Suppressor macrophage treated with lipopolysaccharide for 4 hours (primary cell): ENCODE measurements around the gene PAM.
A peak's percentile ranks its signal among the peaks of the same experiment; 100 is the strongest.

Experiments used
- DNase-seq: peaks from one replicate; pipeline ENCODE4 v3.0.0-alpha.2; 2020

Gene PAM

GRCh38 chr5:102815540-102816332 is 60.6 kb downstream of the PAM start:
- peak; percentile 26 for DNase-seq

GRCh38 chr5:102818345-102818744 is 63.2 kb downstream of the PAM start:
- DNase-seq, result no peak

- DNase-seq, result no peak
These were observed 63.8 kb downstream of the PAM start for GRCh38 chr5:102818934-102819333.

GRCh38 chr5:102819634-102820033 is 64.5 kb downstream of the PAM start:
- no peak for DNase-seq

GRCh38 chr5:102823441-102823874 is 68.4 kb downstream of the PAM start:
- DNase-seq, result no peak

GRCh38 chr5:102826629-102827028 is 71.5 kb downstream of the PAM start:
- no peak for DNase-seq

- no peak for DNase-seq
These were observed 75.1 kb downstream of the PAM start for GRCh38 chr5:102830241-102830640.

GRCh38 chr5:102832445-102832844 is 77.3 kb downstream of the PAM start:
- peak; percentile 37 for DNase-seq

GRCh38 chr5:102833146-102833545 is 78.0 kb downstream of the PAM start:
- DNase-seq, result no peak

- no peak for DNase-seq
These were observed 79.4 kb downstream of the PAM start for GRCh38 chr5:102834438-102834964.

GRCh38 chr5:102835717-102836116 is 80.6 kb downstream of the PAM start:
- no peak for DNase-seq

GRCh38 chr5:102841021-102841420 is 85.9 kb downstream of the PAM start:
- DNase-seq, result no peak

- DNase-seq, result no peak
These were observed 88.9 kb downstream of the PAM start for GRCh38 chr5:102843997-102844396.

GRCh38 chr5:102845041-102845440 is 89.9 kb downstream of the PAM start:
- DNase-seq, result no peak

GRCh38 chr5:102850503-102850902 is 95.4 kb downstream of the PAM start:
- no peak for DNase-seq

- DNase-seq, result no peak
These were observed 98.6 kb downstream of the PAM start for GRCh38 chr5:102853680-102854079.

- DNase-seq, result peak; percentile 48
These were observed 100.7 kb downstream of the PAM start for GRCh38 chr5:102855681-102856388.

GRCh38 chr5:102856389-102856777 is 101.3 kb downstream of the PAM start:
- DNase-seq, result no peak

GRCh38 chr5:102857076-102857818 is 102.1 kb downstream of the PAM start:
- no peak for DNase-seq

GRCh38 chr5:102858221-102858620 is 103.1 kb downstream of the PAM start:
- DNase-seq, result no peak

- DNase-seq, result no peak
These were observed 103.7 kb downstream of the PAM start for GRCh38 chr5:102858808-102859207.

GRCh38 chr5:102860035-102860434 is 104.9 kb downstream of the PAM start:
- DNase-seq, result no peak

- no peak for DNase-seq
These were observed 108.0 kb downstream of the PAM start for GRCh38 chr5:102863058-102863457.
